GM18505 (cell line): Measurements from ENCODE around the gene GCLC.

ENCODE experiments used
- ATAC-seq: cut with Tn5 transposase; IDR thresholded peaks from one replicate; pipeline ENCODE4 v1.9.1; 2021; ENCODE audit not compliant: unreplicated experiment
- POLR2A ChIP-seq: IDR thresholded peaks from 4 replicates; pipeline ENCODE4 v1.6.1; 2011; ENCODE audit warnings: borderline replicate concordance; ENCODE audit not compliant: insufficient read depth, insufficient read length; ENCODE audit errors: extremely low read depth

The GCLC gene

GRCh38 chr6:53458105-53458866 lies 86.6 kb downstream of the GCLC start:
- no peak for TF ChIP-seq POLR2A
- ATAC-seq = no peak

DNA sequence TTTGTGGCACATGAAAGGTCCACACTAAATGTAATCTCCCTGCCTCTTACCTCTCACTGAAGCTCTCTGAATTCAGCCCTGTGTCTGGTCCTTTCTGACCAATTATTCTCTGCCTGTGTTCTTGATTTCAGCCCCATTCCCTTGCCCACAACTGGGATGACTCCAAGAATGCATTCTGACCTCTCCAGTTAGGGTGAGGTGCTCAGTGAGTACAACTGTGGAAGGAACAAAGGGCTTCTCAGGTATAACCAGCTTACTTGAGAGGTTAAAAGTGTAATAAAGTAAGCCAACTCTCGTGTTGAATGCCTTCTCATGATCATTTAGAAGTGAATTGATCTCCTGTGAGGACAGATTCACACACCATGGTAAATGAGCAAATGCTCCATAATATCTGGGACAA lies 88.1 kb downstream of the GCLC start:
- TF ChIP-seq POLR2A = no peak
- ATAC-seq = no peak

DNA sequence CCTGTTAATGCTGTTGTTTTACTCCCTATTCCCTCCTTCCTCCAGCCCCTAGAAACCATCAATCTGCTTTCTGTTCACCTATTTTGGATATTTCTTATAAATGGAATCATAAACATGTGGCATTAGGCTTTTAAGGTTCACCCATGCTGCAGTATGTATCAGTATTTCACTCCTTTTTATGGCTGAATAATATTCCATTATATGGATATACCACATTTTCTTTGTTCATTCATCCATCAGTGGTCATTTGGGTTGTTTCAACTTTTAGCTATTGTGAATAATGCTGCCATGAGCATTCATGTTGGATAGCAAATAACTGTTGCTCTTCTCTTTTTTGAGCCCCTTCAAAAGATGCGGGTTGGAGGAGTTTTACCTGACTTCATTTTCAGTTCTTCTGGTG lies 89.2 kb downstream of the GCLC start:
- ATAC-seq = no peak

DNA sequence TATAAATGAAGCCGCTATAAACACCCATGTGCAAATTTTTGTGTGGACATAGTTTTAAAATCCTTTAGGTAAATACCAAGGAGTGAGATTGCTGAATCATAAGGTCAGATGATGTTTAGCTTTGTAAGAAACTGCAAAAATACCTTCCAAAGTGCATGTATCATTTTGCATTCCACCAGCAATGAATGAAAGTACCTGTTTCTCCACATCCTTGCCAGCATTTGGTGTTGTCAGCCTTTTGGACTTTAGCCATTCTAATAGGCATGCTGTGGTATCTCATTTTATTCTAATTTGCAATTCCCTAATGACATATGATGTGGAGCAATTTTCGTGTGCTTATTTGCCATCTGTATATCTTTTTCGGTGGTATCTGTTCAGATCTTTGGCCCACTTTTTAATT lies 93.7 kb downstream of the GCLC start:
- ATAC-seq = no peak
- TF ChIP-seq POLR2A = no peak

More for the DNA sequence above, 89.2 kb downstream of the GCLC start:
- TF ChIP-seq POLR2A = no peak

DNA sequence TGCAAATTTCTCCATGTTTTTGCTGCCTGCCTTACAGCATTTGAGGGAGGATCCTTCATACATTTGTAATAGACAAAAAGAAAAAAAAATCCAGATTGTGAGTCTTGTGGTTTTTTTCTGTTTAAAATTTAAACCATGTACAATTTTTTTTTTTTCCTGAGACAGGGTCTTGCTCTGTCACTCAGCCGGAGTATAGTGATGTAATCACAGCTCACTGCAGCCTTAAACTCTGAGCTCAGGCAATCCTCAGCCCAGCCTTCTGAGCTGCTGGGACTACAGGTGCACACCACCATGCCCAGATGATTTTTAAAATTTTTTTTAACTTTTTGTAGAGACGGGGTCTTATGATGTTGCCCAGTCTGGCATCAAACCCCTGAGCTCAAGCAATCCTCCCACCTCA lies 97.0 kb downstream of the GCLC start:
- no peak for ATAC-seq
- no peak for TF ChIP-seq POLR2A
